ENCODE measurements around the gene TP63.
"Not testable (repeated sequence)": the region's sequence is repeated elsewhere in the genome, so short reads cannot be mapped to it uniquely, and the experiment has no call there.

- not testable (repeated sequence) for TF ChIP-seq CTCF (conservative IDR thresholded peaks at IDR 0.05; ENCODE audit: low read depth, low read length); EZH2 (IDR thresholded peaks at IDR 0.05; ENCODE audit: borderline replicate concordance, low read depth, low read length, poor library complexity, severe bottlenecking)
These were observed 119.8 kb downstream of the TP63 start for GRCh38 chr3:189750972-189751371.
